HFFc6 (cell line): ENCODE measurements around the gene CUL7. TPM values are rescaled to one million over a fixed set of nuclear protein-coding genes. Genes with fewer than 3 reads are reported as not detected.

Experiments used
- DNase-seq: peaks from one replicate; pipeline ENCODE4 v3.0.0-alpha.2; 2018
- H3K27ac Mint-ChIP-seq: 2 replicates; pipeline ENCODE4 v1.8.0; 2020; ENCODE audit warnings: mild to moderate bottlenecking, mixed read lengths
- H3K27me3 Mint-ChIP-seq: 2 replicates; pipeline ENCODE4 v1.8.0; 2021; ENCODE audit warnings: mild to moderate bottlenecking, moderate library complexity, mixed read lengths; ENCODE audit not compliant: insufficient read depth
- H3K36me3 Mint-ChIP-seq: 2 replicates; pipeline ENCODE4 v1.8.0; 2021; ENCODE audit warnings: low read depth, mixed read lengths
- H3K4me1 Mint-ChIP-seq: 2 replicates; pipeline ENCODE4 v1.8.0; 2020; ENCODE audit warnings: low read depth, mixed read lengths
- H3K4me3 Mint-ChIP-seq: 2 replicates; pipeline ENCODE4 v1.8.0; 2020; ENCODE audit warnings: mild to moderate bottlenecking, moderate library complexity, mixed read lengths
- H3K9me3 Mint-ChIP-seq: 2 replicates; pipeline ENCODE4 v1.8.0; 2020; ENCODE audit warnings: mild to moderate bottlenecking, mixed read lengths
- CTCF ChIP-seq: fragments of 200-600 bp; sonication (generic); IDR thresholded peaks from 2 replicates; pipeline ENCODE4 v1.5.0; 2021; ENCODE audit warnings: antibody characterized with exemption, mild to moderate bottlenecking
- total RNA-seq, 6 experiments: library from RNA; stranded (reverse); fragmentation: NEBNext Ultra II Directional; extraction: Animal tissue kit (Norgen Biotek cat#: 25700); gene quantifications; 2 replicates in 1 of 6; 3 replicates in 5 of 6; pipeline ENCODE4 v1.2.3, GENCODE V29; 2021

CUL7 gene
- total RNA-seq, 6 experiments from 2014 or later, result 33.7 to 50.3 (median 37.0) TPM

GRCh38 chr6:43095939-43096338 is 42.3 kb upstream of the CUL7 start:
- Mint-ChIP-seq H3K27ac (peak overlapping the region; percentile 92), H3K4me3 (peak overlapping the region; percentile 83)
- TF ChIP-seq CTCF, result no peak

GRCh38 chr6:43093436-43094289 is 40.0 kb upstream of the CUL7 start:
- no peaks in the 10 kb centered on the region; the same call in 1 of the 2 replicates for H3K27me3 Mint-ChIP-seq
- no peaks in the 10 kb centered on the region for H3K9me3 Mint-ChIP-seq
- peak overlapping the region; percentile 80 for H3K4me3 Mint-ChIP-seq
- H3K27ac Mint-ChIP-seq, result peak overlapping the region; percentile 94
- peaks cover 5% of the 10 kb centered on the region for H3K36me3 Mint-ChIP-seq
- peaks cover 87% of the 10 kb centered on the region for H3K4me1 Mint-ChIP-seq
- TF ChIP-seq CTCF, result no peak
- peak; percentile 90 for DNase-seq

More at GRCh38 chr6:43095939-43096338, 42.3 kb upstream of the CUL7 start:
- H3K9me3 Mint-ChIP-seq, result no peaks in the 10 kb centered on the region
- H3K36me3 Mint-ChIP-seq, result peaks cover 5% of the 10 kb centered on the region
- peaks cover 65% of the 10 kb centered on the region for H3K4me1 Mint-ChIP-seq
- H3K27me3 Mint-ChIP-seq, result no peaks in the 10 kb centered on the region; the same call in 1 of the 2 replicates
- no peak for DNase-seq

- Mint-ChIP-seq H3K4me1 (peaks cover 78% of the 10 kb centered on the region), H3K36me3 (peaks cover 5% of the 10 kb centered on the region), H3K27ac (peak overlapping the region; percentile 94), H3K9me3 (no peaks in the 10 kb centered on the region), H3K27me3 (no peaks in the 10 kb centered on the region; the same call in 1 of the 2 replicates), H3K4me3 (peak overlapping the region; percentile 80)
- no peak for TF ChIP-seq CTCF
- no peak for DNase-seq
These were observed 39.0 kb upstream of the CUL7 start for GRCh38 chr6:43092635-43093034.

GRCh38 chr6:43091436-43091991 is 37.9 kb upstream of the CUL7 start:
- H3K4me3 Mint-ChIP-seq, result no peak overlapping the region
- peaks cover 5% of the 10 kb centered on the region for H3K36me3 Mint-ChIP-seq
- H3K4me1 Mint-ChIP-seq, result peaks cover 67% of the 10 kb centered on the region
- no peaks in the 10 kb centered on the region for H3K9me3 Mint-ChIP-seq
- H3K27me3 Mint-ChIP-seq, result no peaks in the 10 kb centered on the region; the same call in 1 of the 2 replicates
- no peak for TF ChIP-seq CTCF
- H3K27ac Mint-ChIP-seq, result no peak overlapping the region
- no peak for DNase-seq

- H3K9me3 Mint-ChIP-seq, result no peaks in the 10 kb centered on the region
- H3K36me3 Mint-ChIP-seq, result peaks cover 5% of the 10 kb centered on the region
- DNase-seq, result no peak
- no peak for TF ChIP-seq CTCF
- H3K4me3 Mint-ChIP-seq, result no peak overlapping the region
- 0 out of 2 replicates have a peak overlapping the region, but pooled peaks have one; percentile 71 for H3K27ac Mint-ChIP-seq
- H3K27me3 Mint-ChIP-seq, result no peaks in the 10 kb centered on the region; the same call in 1 of the 2 replicates
- peaks cover 62% of the 10 kb centered on the region for H3K4me1 Mint-ChIP-seq
These were observed 37.4 kb upstream of the CUL7 start for GRCh38 chr6:43091020-43091419.
